ENCODE measurements around the gene HRH3.

HRH3 gene

GRCh38 chr20:62195736-62196135, 24.3 kb downstream of the HRH3 start:
- no peak for DNase-seq (ENCODE audit: extremely low read depth, low read depth)
- TF ChIP-seq CTCF (IDR thresholded peaks at IDR 0.05; ENCODE audit: low read depth, low read length) = no peak

GRCh38 chr20:62195075-62195405, 25.0 kb downstream of the HRH3 start:
- TF ChIP-seq CTCF (IDR thresholded peaks at IDR 0.05; ENCODE audit: low read depth, low read length) = no peak
- no peak for DNase-seq (ENCODE audit: extremely low read depth, low read depth)

- DNase-seq (ENCODE audit: extremely low read depth, low read depth) = no peak
- TF ChIP-seq CTCF (IDR thresholded peaks at IDR 0.05; ENCODE audit: low read depth, low read length) = no peak
Observed at GRCh38 chr20:62193079-62194025, 26.7 kb downstream of the HRH3 start.

- DNase-seq (ENCODE audit: extremely low read depth, low read depth) = no peak
Observed at GRCh38 chr20:62192635-62193034, 27.4 kb downstream of the HRH3 start.

GRCh38 chr20:62191781-62192559, 28.1 kb downstream of the HRH3 start:
- no peak for TF ChIP-seq CTCF (IDR thresholded peaks at IDR 0.05; ENCODE audit: low read depth, low read length)
- DNase-seq (ENCODE audit: extremely low read depth, low read depth) = no peak

More at GRCh38 chr20:62192635-62193034, 27.4 kb downstream of the HRH3 start:
- TF ChIP-seq CTCF (IDR thresholded peaks at IDR 0.05; ENCODE audit: low read depth, low read length) = no peak

GRCh38 chr20:62190639-62191411, 29.3 kb downstream of the HRH3 start:
- DNase-seq (ENCODE audit: extremely low read depth, low read depth) = no peak

More at GRCh38 chr20:62190639-62191411, 29.3 kb downstream of the HRH3 start:
- no peak for TF ChIP-seq CTCF (IDR thresholded peaks at IDR 0.05; ENCODE audit: low read depth, low read length)

All from AG09319 (cell line).